HEK293 (cell line): ENCODE results near the gene RHOF.

Source experiments
- CTCF ChIA-PET: fragments of 350-600 bp; formaldehyde crosslinking; extraction: SDS; loops from one replicate; lab custom pipeline; 2021; ENCODE audit warnings: antibody characterized with exemption; lab: Yijun Ruan, JAX
- POLR2A ChIA-PET: fragments of 300-600 bp; formaldehyde crosslinking; extraction: SDS; loops from one replicate; lab custom pipeline; 2020; ENCODE audit warnings: antibody characterized with exemption, inconsistent platforms; lab: Yijun Ruan, JAX
- H3K27ac ChIP-seq: fragments of 200-500 bp; sonication (Bioruptor generic); 2 replicates; pipeline ENCODE4 v1.5.1; 2014; ENCODE audit warnings: low read depth, low read length, control low read depth, inconsistent platforms; ENCODE audit errors: extremely low read depth
- H3K36me3 ChIP-seq, 2 experiments: fragments of 200-500 bp in 1 of 2; sonication (Bioruptor generic) in 1 of 2; 1 replicate in 1 of 2; 2 replicates in 1 of 2; pipeline ENCODE4 v1.5.1; 2014 to 2017; ENCODE audit warnings: inconsistent platforms in 2 of 2, low read length in 2 of 2; ENCODE audit not compliant: control insufficient read depth in 2 of 2, insufficient read depth in 1 of 2
- H3K4me1 ChIP-seq: fragments of 200-500 bp; sonication (Bioruptor generic); 2 replicates; pipeline ENCODE4 v1.5.1; 2014; ENCODE audit warnings: mild to moderate bottlenecking, low read length, inconsistent platforms; ENCODE audit not compliant: control insufficient read depth, insufficient read depth
- H3K4me3 ChIP-seq: 2 replicates; pipeline ENCODE4 v1.5.1; 2011; ENCODE audit warnings: low read depth, mild to moderate bottlenecking, control low read depth, low read length, moderate library complexity
- H3K9me3 ChIP-seq: fragments of 200-500 bp; sonication (Bioruptor generic); 2 replicates; pipeline ENCODE4 v1.5.1; 2014; ENCODE audit warnings: low read depth, low read length, inconsistent platforms; ENCODE audit not compliant: control insufficient read depth, insufficient read depth
- FEZF1 ChIP-seq: fragments of 450-650 bp; formaldehyde crosslinking; IDR thresholded peaks from 2 replicates; pipeline ENCODE4 v1.5.1; 2016; ENCODE audit warnings: missing biosample characterization, missing genetic modification characterization
- GLIS1 ChIP-seq: fragments of 450-650 bp; formaldehyde crosslinking; IDR thresholded peaks from 2 replicates; pipeline ENCODE4 v1.5.1; 2016; ENCODE audit warnings: missing biosample characterization, missing genetic modification characterization
- IKZF3 ChIP-seq: fragments of 450-650 bp; IDR thresholded peaks from 2 replicates; pipeline ENCODE4 v1.5.0; 2018; ENCODE audit warnings: missing biosample characterization, mild to moderate bottlenecking, missing genetic modification characterization, moderate library complexity
- KLF1 ChIP-seq: fragments of 450-650 bp; formaldehyde crosslinking; IDR thresholded peaks from 2 replicates; pipeline ENCODE4 v1.5.1; 2016; ENCODE audit warnings: missing biosample characterization, missing genetic modification characterization
- KLF8 ChIP-seq: fragments of 450-650 bp; formaldehyde crosslinking; IDR thresholded peaks from 2 replicates; pipeline ENCODE4 v1.5.1; 2016; ENCODE audit warnings: missing biosample characterization, missing genetic modification characterization
- SP3 ChIP-seq: fragments of 450-650 bp; formaldehyde crosslinking; IDR thresholded peaks from 2 replicates; pipeline ENCODE4 v1.5.1; 2016; ENCODE audit warnings: missing biosample characterization, missing genetic modification characterization
- ZBTB7A ChIP-seq: fragments of 450-650 bp; formaldehyde crosslinking; IDR thresholded peaks from 2 replicates; pipeline ENCODE4 v1.5.1; 2016; ENCODE audit warnings: low read depth, missing biosample characterization, missing genetic modification characterization
- ZFHX2 ChIP-seq: fragments of 450-650 bp; formaldehyde crosslinking; conservative IDR thresholded peaks from 2 replicates; pipeline ENCODE4 v1.5.1; 2016; ENCODE audit warnings: missing biosample characterization, missing genetic modification characterization
- ZNF184 ChIP-seq: fragments of 450-650 bp; IDR thresholded peaks from 2 replicates; pipeline ENCODE4 v1.5.1; 2018; ENCODE audit warnings: missing biosample characterization, mild to moderate bottlenecking, missing genetic modification characterization
- ZNF19 ChIP-seq: fragments of 450-650 bp; formaldehyde crosslinking; IDR thresholded peaks from 2 replicates; pipeline ENCODE4; 2016; ENCODE audit warnings: missing biosample characterization, missing genetic modification characterization, low read depth
- ZNF239 ChIP-seq: fragments of 450-650 bp; formaldehyde crosslinking; IDR thresholded peaks from 2 replicates; pipeline ENCODE4 v1.5.1; 2016; ENCODE audit warnings: missing biosample characterization, missing genetic modification characterization
- ZNF433 ChIP-seq: fragments of 450-650 bp; formaldehyde crosslinking; IDR thresholded peaks from 2 replicates; pipeline ENCODE4 v1.5.1; 2016; ENCODE audit warnings: missing biosample characterization, missing genetic modification characterization, low read depth
- ZNF521 ChIP-seq: fragments of 450-650 bp; formaldehyde crosslinking; IDR thresholded peaks from 2 replicates; pipeline ENCODE4 v1.5.1; 2017; ENCODE audit warnings: missing biosample characterization, mild to moderate bottlenecking, missing genetic modification characterization
- ZNF555 ChIP-seq: fragments of 450-650 bp; formaldehyde crosslinking; conservative IDR thresholded peaks from 2 replicates; pipeline ENCODE4 v1.5.1; 2017; ENCODE audit warnings: missing biosample characterization, mild to moderate bottlenecking, missing genetic modification characterization, inconsistent platforms
- ZNF561 ChIP-seq: fragments of 450-650 bp; IDR thresholded peaks from 2 replicates; pipeline ENCODE4 v1.5.1; 2018; ENCODE audit warnings: missing biosample characterization, missing genetic modification characterization, borderline replicate concordance
- ZNF600 ChIP-seq: fragments of 450-650 bp; formaldehyde crosslinking; IDR thresholded peaks from 2 replicates; pipeline ENCODE4 v1.5.1; 2016; ENCODE audit warnings: missing biosample characterization, missing genetic modification characterization
- ZNF629 ChIP-seq: fragments of 450-650 bp; formaldehyde crosslinking; IDR thresholded peaks from 2 replicates; pipeline ENCODE4 v1.5.1; 2017; ENCODE audit warnings: missing biosample characterization, missing genetic modification characterization
- TF ChIP-seq, protein P1 (sequence below): fragments of 450-650 bp; formaldehyde crosslinking; IDR thresholded peaks from 2 replicates; pipeline ENCODE4 v1.5.1; 2016; ENCODE audit warnings: missing biosample characterization, missing genetic modification characterization
- TF ChIP-seq, protein P2 (sequence below): fragments of 450-650 bp; formaldehyde crosslinking; conservative IDR thresholded peaks from 2 replicates; pipeline ENCODE4 v1.5.1; 2016; ENCODE audit warnings: low read depth, missing biosample characterization, missing genetic modification characterization
- TF ChIP-seq, protein P3 (sequence below): IDR thresholded peaks from 2 replicates; pipeline ENCODE4 v1.6.1; 2011; ENCODE audit warnings: mild to moderate bottlenecking, low read depth, low read length, borderline replicate concordance
- TF ChIP-seq, protein P4 (sequence below): fragments of 450-650 bp; formaldehyde crosslinking; IDR thresholded peaks from 2 replicates; pipeline ENCODE4 v1.5.1; 2016; ENCODE audit warnings: missing biosample characterization, missing genetic modification characterization

The RHOF gene

DNA sequence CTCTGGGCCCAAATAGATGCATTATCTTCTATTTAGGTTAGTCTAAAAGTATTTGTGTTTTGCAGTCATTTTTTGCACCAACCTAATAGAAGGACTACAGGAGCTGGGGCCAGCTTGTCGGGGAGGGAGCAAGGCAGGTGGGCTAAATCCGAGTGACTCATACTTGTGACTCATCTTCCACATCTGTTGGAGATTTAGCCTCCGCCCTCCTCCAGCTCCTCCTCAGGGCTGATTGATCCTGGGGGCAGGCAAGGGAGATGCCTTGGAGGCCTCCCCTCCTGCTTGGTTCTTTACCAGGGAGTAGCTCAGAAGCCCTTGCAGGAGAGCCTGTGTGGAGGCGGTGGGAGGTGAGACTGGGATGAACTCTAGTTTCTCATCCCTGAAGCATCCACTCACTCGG is 27.9 kb downstream of the RHOF start (continued):
- TF ChIP-seq KLF8 = peak; percentile 51; the same call in 1 of the 2 replicates
- TF ChIP-seq IKZF3 (tag by site-specific recombination) = peak; percentile 43
- no peak for TF ChIP-seq ZNF521 (tag by site-specific recombination)
- peak; percentile 25; the same call in 1 of the 2 replicates for TF ChIP-seq SP3
- TF ChIP-seq ZBTB7A (tag by site-specific recombination) = no peak
- TF ChIP-seq ZNF561 (tag by site-specific recombination) = no peak
- TF ChIP-seq ZNF600 (tag by site-specific recombination) = peak; percentile 57; the same call in 1 of the 2 replicates
- TF ChIP-seq KLF1 (tag by site-specific recombination) = peak; percentile 14; the same call in 1 of the 2 replicates
- TF ChIP-seq ZNF19 (tag by site-specific recombination) = no peak
- TF ChIP-seq ZNF184 (tag by site-specific recombination) = peak; percentile 68; the same call in 1 of the 2 replicates
- no peak for TF ChIP-seq ZNF239
- no peak for TF ChIP-seq ZNF433 (tag by site-specific recombination)
- TF ChIP-seq, protein P1, sequence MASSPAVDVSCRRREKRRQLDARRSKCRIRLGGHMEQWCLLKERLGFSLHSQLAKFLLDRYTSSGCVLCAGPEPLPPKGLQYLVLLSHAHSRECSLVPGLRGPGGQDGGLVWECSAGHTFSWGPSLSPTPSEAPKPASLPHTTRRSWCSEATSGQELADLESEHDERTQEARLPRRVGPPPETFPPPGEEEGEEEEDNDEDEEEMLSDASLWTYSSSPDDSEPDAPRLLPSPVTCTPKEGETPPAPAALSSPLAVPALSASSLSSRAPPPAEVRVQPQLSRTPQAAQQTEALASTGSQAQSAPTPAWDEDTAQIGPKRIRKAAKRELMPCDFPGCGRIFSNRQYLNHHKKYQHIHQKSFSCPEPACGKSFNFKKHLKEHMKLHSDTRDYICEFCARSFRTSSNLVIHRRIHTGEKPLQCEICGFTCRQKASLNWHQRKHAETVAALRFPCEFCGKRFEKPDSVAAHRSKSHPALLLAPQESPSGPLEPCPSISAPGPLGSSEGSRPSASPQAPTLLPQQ (tag by site-specific recombination) = peak; percentile 28; the same call in 1 of the 2 replicates
- peak; percentile 70 for TF ChIP-seq ZNF629 (tag by site-specific recombination)
- TF ChIP-seq ZFHX2 (tag by site-specific recombination) = peak; percentile 76

DNA sequence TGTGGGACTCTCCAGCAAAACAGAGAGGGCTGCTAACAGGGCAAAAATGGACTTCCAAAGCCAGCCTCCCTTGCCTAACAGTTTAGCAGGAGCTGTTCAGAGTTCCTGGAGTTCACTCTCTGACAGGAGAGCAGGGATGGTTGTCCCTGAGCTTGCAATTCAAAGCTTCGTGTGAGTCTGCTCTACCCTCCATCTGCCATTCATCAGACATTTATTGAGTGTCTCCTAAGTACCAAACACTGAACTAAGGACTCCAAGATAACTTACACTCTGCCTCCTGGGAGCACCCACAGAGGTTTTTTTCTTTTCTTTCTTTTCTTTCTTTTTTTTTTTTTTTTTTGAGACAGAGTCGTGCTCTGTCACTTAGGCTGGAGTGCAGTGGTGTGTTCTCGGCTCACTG is 28.7 kb downstream of the RHOF start:
- no peak for TF ChIP-seq FEZF1 (tag by site-specific recombination)
- TF ChIP-seq, protein P2, sequence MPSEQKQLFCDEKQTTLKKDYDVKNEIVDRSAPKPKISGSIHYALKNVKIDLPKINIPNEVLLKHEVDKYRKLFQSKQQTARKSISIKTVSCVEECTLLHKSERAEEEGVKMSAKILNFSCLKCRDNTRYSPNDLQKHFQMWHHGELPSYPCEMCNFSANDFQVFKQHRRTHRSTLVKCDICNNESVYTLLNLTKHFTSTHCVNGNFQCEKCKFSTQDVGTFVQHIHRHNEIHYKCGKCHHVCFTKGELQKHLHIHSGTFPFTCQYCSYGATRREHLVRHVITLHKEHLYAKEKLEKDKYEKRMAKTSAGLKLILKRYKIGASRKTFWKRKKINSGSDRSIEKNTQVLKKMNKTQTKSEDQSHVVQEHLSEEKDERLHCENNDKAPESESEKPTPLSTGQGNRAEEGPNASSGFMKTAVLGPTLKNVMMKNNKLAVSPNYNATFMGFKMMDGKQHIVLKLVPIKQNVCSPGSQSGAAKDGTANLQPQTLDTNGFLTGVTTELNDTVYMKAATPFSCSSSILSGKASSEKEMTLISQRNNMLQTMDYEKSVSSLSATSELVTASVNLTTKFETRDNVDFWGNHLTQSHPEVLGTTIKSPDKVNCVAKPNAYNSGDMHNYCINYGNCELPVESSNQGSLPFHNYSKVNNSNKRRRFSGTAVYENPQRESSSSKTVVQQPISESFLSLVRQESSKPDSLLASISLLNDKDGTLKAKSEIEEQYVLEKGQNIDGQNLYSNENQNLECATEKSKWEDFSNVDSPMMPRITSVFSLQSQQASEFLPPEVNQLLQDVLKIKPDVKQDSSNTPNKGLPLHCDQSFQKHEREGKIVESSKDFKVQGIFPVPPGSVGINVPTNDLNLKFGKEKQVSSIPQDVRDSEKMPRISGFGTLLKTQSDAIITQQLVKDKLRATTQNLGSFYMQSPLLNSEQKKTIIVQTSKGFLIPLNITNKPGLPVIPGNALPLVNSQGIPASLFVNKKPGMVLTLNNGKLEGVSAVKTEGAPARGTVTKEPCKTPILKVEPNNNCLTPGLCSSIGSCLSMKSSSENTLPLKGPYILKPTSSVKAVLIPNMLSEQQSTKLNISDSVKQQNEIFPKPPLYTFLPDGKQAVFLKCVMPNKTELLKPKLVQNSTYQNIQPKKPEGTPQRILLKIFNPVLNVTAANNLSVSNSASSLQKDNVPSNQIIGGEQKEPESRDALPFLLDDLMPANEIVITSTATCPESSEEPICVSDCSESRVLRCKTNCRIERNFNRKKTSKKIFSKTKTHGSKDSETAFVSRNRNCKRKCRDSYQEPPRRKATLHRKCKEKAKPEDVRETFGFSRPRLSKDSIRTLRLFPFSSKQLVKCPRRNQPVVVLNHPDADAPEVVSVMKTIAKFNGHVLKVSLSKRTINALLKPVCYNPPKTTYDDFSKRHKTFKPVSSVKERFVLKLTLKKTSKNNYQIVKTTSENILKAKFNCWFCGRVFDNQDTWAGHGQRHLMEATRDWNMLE (tag by site-specific recombination) = no peak
- TF ChIP-seq, protein P3, sequence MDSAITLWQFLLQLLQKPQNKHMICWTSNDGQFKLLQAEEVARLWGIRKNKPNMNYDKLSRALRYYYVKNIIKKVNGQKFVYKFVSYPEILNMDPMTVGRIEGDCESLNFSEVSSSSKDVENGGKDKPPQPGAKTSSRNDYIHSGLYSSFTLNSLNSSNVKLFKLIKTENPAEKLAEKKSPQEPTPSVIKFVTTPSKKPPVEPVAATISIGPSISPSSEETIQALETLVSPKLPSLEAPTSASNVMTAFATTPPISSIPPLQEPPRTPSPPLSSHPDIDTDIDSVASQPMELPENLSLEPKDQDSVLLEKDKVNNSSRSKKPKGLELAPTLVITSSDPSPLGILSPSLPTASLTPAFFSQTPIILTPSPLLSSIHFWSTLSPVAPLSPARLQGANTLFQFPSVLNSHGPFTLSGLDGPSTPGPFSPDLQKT = no peak
- no peak for TF ChIP-seq ZNF555 (tag by site-specific recombination)
- peak; percentile 54 for TF ChIP-seq GLIS1
- TF ChIP-seq, protein P4, sequence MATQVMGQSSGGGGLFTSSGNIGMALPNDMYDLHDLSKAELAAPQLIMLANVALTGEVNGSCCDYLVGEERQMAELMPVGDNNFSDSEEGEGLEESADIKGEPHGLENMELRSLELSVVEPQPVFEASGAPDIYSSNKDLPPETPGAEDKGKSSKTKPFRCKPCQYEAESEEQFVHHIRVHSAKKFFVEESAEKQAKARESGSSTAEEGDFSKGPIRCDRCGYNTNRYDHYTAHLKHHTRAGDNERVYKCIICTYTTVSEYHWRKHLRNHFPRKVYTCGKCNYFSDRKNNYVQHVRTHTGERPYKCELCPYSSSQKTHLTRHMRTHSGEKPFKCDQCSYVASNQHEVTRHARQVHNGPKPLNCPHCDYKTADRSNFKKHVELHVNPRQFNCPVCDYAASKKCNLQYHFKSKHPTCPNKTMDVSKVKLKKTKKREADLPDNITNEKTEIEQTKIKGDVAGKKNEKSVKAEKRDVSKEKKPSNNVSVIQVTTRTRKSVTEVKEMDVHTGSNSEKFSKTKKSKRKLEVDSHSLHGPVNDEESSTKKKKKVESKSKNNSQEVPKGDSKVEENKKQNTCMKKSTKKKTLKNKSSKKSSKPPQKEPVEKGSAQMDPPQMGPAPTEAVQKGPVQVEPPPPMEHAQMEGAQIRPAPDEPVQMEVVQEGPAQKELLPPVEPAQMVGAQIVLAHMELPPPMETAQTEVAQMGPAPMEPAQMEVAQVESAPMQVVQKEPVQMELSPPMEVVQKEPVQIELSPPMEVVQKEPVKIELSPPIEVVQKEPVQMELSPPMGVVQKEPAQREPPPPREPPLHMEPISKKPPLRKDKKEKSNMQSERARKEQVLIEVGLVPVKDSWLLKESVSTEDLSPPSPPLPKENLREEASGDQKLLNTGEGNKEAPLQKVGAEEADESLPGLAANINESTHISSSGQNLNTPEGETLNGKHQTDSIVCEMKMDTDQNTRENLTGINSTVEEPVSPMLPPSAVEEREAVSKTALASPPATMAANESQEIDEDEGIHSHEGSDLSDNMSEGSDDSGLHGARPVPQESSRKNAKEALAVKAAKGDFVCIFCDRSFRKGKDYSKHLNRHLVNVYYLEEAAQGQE (tag by site-specific recombination) = no peak
- TF ChIP-seq, all 188 proteins: peak for 1
- Histone ChIP-seq H3K27ac (no peak overlapping the region), H3K36me3 (no peaks in the 10 kb centered on the region; a peak in 1 of 3 replicates), H3K4me3 (no peak overlapping the region), H3K9me3 (no peaks in the 10 kb centered on the region), H3K4me1 (peaks cover 8% of the 10 kb centered on the region)
- POLR2A ChIA-PET = interaction anchor here (0.7 to 1.3 kb wide), 4 partner anchors 16 to 97 kb away, joined by 3 to 4 read pairs (median 4); no protein-coding TSS in a partner anchor
- CTCF ChIA-PET = interaction anchor here (0.6 to 3.3 kb wide), 7 partner anchors 9 to 1274 kb away, joined by 3 to 20 read pairs (median 5); partner anchors contain the start of gene RHOF
